Activated CD8-positive, alpha-beta T cell treated with anti-CD3 and anti-CD28 coated beads, Interleukin-2, amount 10 ng/mL, durations not matched to agents 7 days and 5 days (primary cell): ENCODE measurements around the gene UBL4A. TPM values are rescaled to one million over a fixed set of nuclear protein-coding genes. Genes with fewer than 3 reads are reported as not detected.
A peak's percentile ranks its signal among the peaks of the same experiment; 100 is the strongest.

Experiments used
- ATAC-seq: fragments of 150-1000 bp; cut with Tn5 transposase; one replicate; pipeline ENCODE4 v1.10.0; 2021; ENCODE audit warnings: moderate library complexity
- CTCF ChIA-PET: fragments of 350-600 bp; sonication (Branson Sonifier 250); formaldehyde crosslinking; loops from one replicate; lab custom pipeline; 2021; ENCODE audit warnings: antibody characterized with exemption; lab: Charles Lee
- POLR2A ChIA-PET: fragments of 350-600 bp; sonication (Branson Sonifier 250); formaldehyde crosslinking; loops from one replicate; lab custom pipeline; 2021; ENCODE audit warnings: antibody characterized with exemption; lab: Charles Lee
- DNase-seq: peaks from one replicate; pipeline ENCODE4 v3.0.0-alpha.2; 2020
- H3K27ac Mint-ChIP-seq: one replicate; pipeline ENCODE4 v1.8.0; 2021; ENCODE audit warnings: mild to moderate bottlenecking, mixed read lengths
- H3K27me3 Mint-ChIP-seq: one replicate; pipeline ENCODE4 v1.8.0; 2021; ENCODE audit warnings: low read depth, mixed read lengths
- H3K36me3 Mint-ChIP-seq: one replicate; pipeline ENCODE4 v1.8.0; 2021; ENCODE audit warnings: low read depth, mixed read lengths
- H3K4me1 Mint-ChIP-seq: one replicate; pipeline ENCODE4 v1.8.0; 2021; ENCODE audit warnings: low read depth, mixed read lengths
- H3K4me3 Mint-ChIP-seq: one replicate; pipeline ENCODE4 v1.8.0; 2021; ENCODE audit warnings: mild to moderate bottlenecking, mixed read lengths
- H3K9me3 Mint-ChIP-seq: one replicate; pipeline ENCODE4 v1.8.0; 2022; ENCODE audit warnings: mixed read lengths; ENCODE audit not compliant: insufficient read depth
- total RNA-seq, 2 experiments: library from RNA; stranded (reverse); gene quantifications; one replicate each; pipeline ENCODE4 v1.2.3, GENCODE V29; 2021

The UBL4A gene
- total RNA-seq, 2 experiments from 2014 or later, result 52.1 to 54.0 TPM

GRCh38 chrX:154478728-154479622 lies 7.4 kb downstream of the UBL4A start, which contains the start of gene LAGE3:
TSS of gene LAGE3 (minus strand) at chrX:154479281. CDS start at chrX:154478915, 366 bp downstream.
- Mint-ChIP-seq H3K4me3 (peak within 1 kb of the TSS; percentile 79), H3K4me1 (peaks cover 35% of the 10 kb centered on the region), H3K27me3 (no peaks in the 10 kb centered on the region), H3K36me3 (peaks cover 12% of the 10 kb centered on the region), H3K9me3 (no peaks in the 10 kb centered on the region), H3K27ac (peak within 1 kb of the TSS; percentile 94)
- peak; percentile 95 for ATAC-seq
- ChIA-PET POLR2A (interaction anchor here (1.0 to 1.1 kb wide), 2 partner anchors 24 to 80 kb away, joined by 3 to 4 read pairs; no protein-coding TSS in a partner anchor), CTCF (no interaction called here)
- peak; percentile 95 for DNase-seq

GRCh38 chrX:154477891-154478477 lies 8.4 kb downstream of the UBL4A start:
- Mint-ChIP-seq H3K36me3 (peaks cover 11% of the 10 kb centered on the region), H3K9me3 (no peaks in the 10 kb centered on the region), H3K4me3 (peak overlapping the region; percentile 79), H3K4me1 (peaks cover 26% of the 10 kb centered on the region), H3K27me3 (no peaks in the 10 kb centered on the region), H3K27ac (peak overlapping the region; percentile 81)
- ChIA-PET POLR2A (interaction anchor here (1.0 to 1.7 kb wide), 5 partner anchors 11 to 79 kb away, joined by 3 to 4 read pairs (median 3); partner anchors contain the start of gene SLC10A3), CTCF (interaction anchor here (1.0 kb wide), 1 partner anchor 49 kb away, joined by 3 read pairs; no protein-coding TSS in a partner anchor)
- no peak for ATAC-seq
- no peak for DNase-seq

GRCh38 chrX:154476821-154477220 lies 9.6 kb downstream of the UBL4A start:
- POLR2A ChIA-PET, result interaction anchor here (0.7 to 1.7 kb wide), 3 partner anchors 14 to 23 kb away, joined by 3 to 4 read pairs (median 3); partner anchors contain the start of gene SLC10A3
- CTCF ChIA-PET, result interaction anchor here (0.9 to 1.0 kb wide), 2 partner anchors 50 to 58 kb away, joined by 3 read pairs; no protein-coding TSS in a partner anchor
- H3K36me3 Mint-ChIP-seq, result peaks cover 13% of the 10 kb centered on the region
- H3K4me3 Mint-ChIP-seq, result no peak overlapping the region
- no peaks in the 10 kb centered on the region for H3K27me3 Mint-ChIP-seq
- H3K27ac Mint-ChIP-seq, result no peak overlapping the region
- no peak for DNase-seq
- no peak for ATAC-seq
- H3K4me1 Mint-ChIP-seq, result peaks cover 23% of the 10 kb centered on the region
- H3K9me3 Mint-ChIP-seq, result no peaks in the 10 kb centered on the region

GRCh38 chrX:154473683-154474082 lies 12.7 kb downstream of the UBL4A start:
- ChIA-PET CTCF (no interaction called here), POLR2A (no interaction called here)
- ATAC-seq, result no peak
- no peak for DNase-seq
- Mint-ChIP-seq H3K27me3 (no peaks in the 10 kb centered on the region), H3K4me1 (peaks cover 16% of the 10 kb centered on the region), H3K4me3 (no peak overlapping the region), H3K9me3 (no peaks in the 10 kb centered on the region), H3K27ac (peak overlapping the region; percentile 28), H3K36me3 (peaks cover 16% of the 10 kb centered on the region)

- H3K4me1 Mint-ChIP-seq, result peaks cover 16% of the 10 kb centered on the region
- DNase-seq, result no peak
- H3K4me3 Mint-ChIP-seq, result no peak overlapping the region
- ChIA-PET POLR2A (interaction anchor here (0.7 kb wide), 1 partner anchor 116 kb away, joined by 3 read pairs; no protein-coding TSS in a partner anchor), CTCF (no interaction called here)
- peaks cover 16% of the 10 kb centered on the region for H3K36me3 Mint-ChIP-seq
- no peaks in the 10 kb centered on the region for H3K9me3 Mint-ChIP-seq
- H3K27ac Mint-ChIP-seq, result peak overlapping the region; percentile 28
- H3K27me3 Mint-ChIP-seq, result no peaks in the 10 kb centered on the region
- ATAC-seq, result peak; percentile 21
Measured at GRCh38 chrX:154472685-154473632, 13.5 kb downstream of the UBL4A start.

GRCh38 chrX:154471839-154472684 lies 14.4 kb downstream of the UBL4A start:
- ATAC-seq (no peak), DNase-seq (no peak)
- Mint-ChIP-seq H3K4me1 (peaks cover 8% of the 10 kb centered on the region), H3K27ac (no peak overlapping the region), H3K36me3 (peaks cover 16% of the 10 kb centered on the region), H3K9me3 (no peaks in the 10 kb centered on the region), H3K4me3 (no peak overlapping the region), H3K27me3 (no peaks in the 10 kb centered on the region)
- ChIA-PET POLR2A (interaction anchor here (0.7 kb wide), 1 partner anchor 115 kb away, joined by 3 read pairs; no protein-coding TSS in a partner anchor), CTCF (no interaction called here)

GRCh38 chrX:154470914-154471568 lies 15.4 kb downstream of the UBL4A start:
- Mint-ChIP-seq H3K4me1 (no peaks in the 10 kb centered on the region), H3K27me3 (no peaks in the 10 kb centered on the region), H3K27ac (no peak overlapping the region), H3K36me3 (peaks cover 14% of the 10 kb centered on the region), H3K9me3 (no peaks in the 10 kb centered on the region), H3K4me3 (no peak overlapping the region)
- ChIA-PET POLR2A (no interaction called here), CTCF (no interaction called here)
- DNase-seq (no peak), ATAC-seq (no peak)

GRCh38 chrX:154470434-154470833 lies 16.0 kb downstream of the UBL4A start:
- no peak overlapping the region for H3K4me3 Mint-ChIP-seq
- H3K36me3 Mint-ChIP-seq, result peaks cover 15% of the 10 kb centered on the region
- POLR2A ChIA-PET, result interaction anchor here (0.6 kb wide), 1 partner anchor 570 kb away, joined by 3 read pairs; no protein-coding TSS in a partner anchor
- no peaks in the 10 kb centered on the region for H3K9me3 Mint-ChIP-seq
- no peaks in the 10 kb centered on the region for H3K4me1 Mint-ChIP-seq
- no peak for ATAC-seq
- DNase-seq, result no peak
- no peak overlapping the region for H3K27ac Mint-ChIP-seq
- no peaks in the 10 kb centered on the region for H3K27me3 Mint-ChIP-seq
- CTCF ChIA-PET, result no interaction called here

GRCh38 chrX:154469880-154470279 lies 16.5 kb downstream of the UBL4A start:
- H3K36me3 Mint-ChIP-seq, result peaks cover 17% of the 10 kb centered on the region
- ChIA-PET CTCF (no interaction called here), POLR2A (no interaction called here)
- H3K4me3 Mint-ChIP-seq, result no peak overlapping the region
- H3K9me3 Mint-ChIP-seq, result no peaks in the 10 kb centered on the region
- no peak overlapping the region for H3K27ac Mint-ChIP-seq
- no peak for DNase-seq
- H3K27me3 Mint-ChIP-seq, result no peaks in the 10 kb centered on the region
- no peak for ATAC-seq
- H3K4me1 Mint-ChIP-seq, result no peaks in the 10 kb centered on the region

GRCh38 chrX:154469114-154469513 lies 17.3 kb downstream of the UBL4A start:
- no peak for DNase-seq
- no peak for ATAC-seq
- Mint-ChIP-seq H3K4me3 (no peak overlapping the region), H3K27me3 (no peaks in the 10 kb centered on the region), H3K27ac (no peak overlapping the region), H3K9me3 (no peaks in the 10 kb centered on the region), H3K36me3 (peaks cover 17% of the 10 kb centered on the region), H3K4me1 (no peaks in the 10 kb centered on the region)
- ChIA-PET CTCF (no interaction called here), POLR2A (no interaction called here)
